Subcutaneous adipose tissue (tissue), 4 donors: Measurements from ENCODE around the gene PPP2R2B. TPM values are rescaled to one million over a fixed set of nuclear protein-coding genes. Genes with fewer than 3 reads are reported as not detected.

Source experiments
- CTCF ChIP-seq: fragments of 450-650 bp; IDR thresholded peaks from one replicate; pipeline ENCODE4 v1.5.1; 2016; ENCODE audit warnings: low read depth, mild to moderate bottlenecking, control low read depth, antibody characterized with exemption, moderate library complexity
- total RNA-seq, 4 donors: library from RNA; depleted of rRNA; stranded (reverse); fragments of >200 nt; gene quantifications; one replicate each; pipeline ENCODE4 v1.1.0, GENCODE V29; 2016

PPP2R2B gene
- total RNA-seq, 4 donors from 2014 or later = 0.34 to 0.66 TPM; not detected in 2

GRCh38 chr5:146894753-146895521 lies 16.4 kb upstream of the PPP2R2B start:
- TF ChIP-seq CTCF = no peak

- TF ChIP-seq CTCF = no peak
Observed at GRCh38 chr5:146893991-146894390, 15.4 kb upstream of the PPP2R2B start.

GRCh38 chr5:146892231-146892630 lies 13.7 kb upstream of the PPP2R2B start:
- no peak for TF ChIP-seq CTCF

- TF ChIP-seq CTCF = no peak
Observed at GRCh38 chr5:146891511-146891910, 13.0 kb upstream of the PPP2R2B start.

GRCh38 chr5:146890731-146891440 lies 12.3 kb upstream of the PPP2R2B start:
- TF ChIP-seq CTCF = no peak

- no peak for TF ChIP-seq CTCF
Observed at GRCh38 chr5:146890066-146890465, 11.5 kb upstream of the PPP2R2B start.

- TF ChIP-seq CTCF = no peak
Observed at GRCh38 chr5:146889169-146889568, 10.6 kb upstream of the PPP2R2B start.
